ENCODE results near the gene FAM20C. TPM values are rescaled to one million over a fixed set of nuclear protein-coding genes. Genes with fewer than 3 reads are reported as not detected.
"Not testable (repeated sequence)": the region's sequence is repeated elsewhere in the genome, so short reads cannot be mapped to it uniquely, and the experiment has no call there.

FAM20C gene
- polyA plus RNA-seq, 3 donors, result 66.1 to 85.7 (median 66.3) TPM

DNA sequence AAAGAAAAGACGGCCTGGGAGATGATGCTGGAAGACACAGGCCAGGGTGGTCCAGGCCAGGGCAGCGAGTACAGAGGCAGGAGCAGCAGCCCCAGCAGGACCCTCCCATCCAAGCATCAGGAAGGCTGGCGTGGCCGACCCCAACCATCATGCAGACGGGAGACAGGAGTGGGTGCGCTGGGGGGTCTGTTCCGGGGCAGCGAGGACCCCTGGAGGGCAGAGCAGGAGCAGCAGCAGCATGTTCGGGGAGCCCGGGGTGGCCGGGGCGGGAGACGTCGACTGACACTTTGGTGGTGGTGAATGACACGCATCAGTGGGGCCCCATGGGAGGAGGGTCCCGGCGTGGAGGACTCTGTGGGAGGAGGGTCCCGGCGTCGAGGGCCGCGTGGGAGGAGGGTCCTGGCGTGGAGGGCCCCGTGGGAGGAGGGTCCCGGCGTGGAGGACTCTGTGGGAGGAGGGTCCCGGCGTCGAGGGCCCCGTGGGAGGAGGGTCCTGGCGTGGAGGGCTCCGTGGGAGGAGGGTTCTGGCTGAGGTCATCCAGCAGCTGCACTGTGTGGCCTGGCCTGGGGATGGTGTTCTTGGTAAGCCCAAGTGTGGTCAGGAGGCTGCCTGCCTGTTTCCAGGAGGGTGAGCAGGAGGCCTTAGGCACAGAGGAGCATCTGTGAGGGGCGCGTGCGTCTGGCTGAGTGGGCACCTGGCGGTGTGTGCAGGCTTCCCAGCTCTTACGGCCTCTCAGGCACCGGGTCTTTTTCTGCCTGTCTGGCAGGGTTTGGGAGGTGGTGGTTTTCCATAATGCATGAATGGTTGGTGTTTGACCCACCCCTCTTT is 38.9 kb downstream of the FAM20C start:
- no peak for DNase-seq (ENCODE audit: extremely low read depth in 1 of 11, low read depth in 9 of 11, low spot score in 4 of 11)

DNA sequence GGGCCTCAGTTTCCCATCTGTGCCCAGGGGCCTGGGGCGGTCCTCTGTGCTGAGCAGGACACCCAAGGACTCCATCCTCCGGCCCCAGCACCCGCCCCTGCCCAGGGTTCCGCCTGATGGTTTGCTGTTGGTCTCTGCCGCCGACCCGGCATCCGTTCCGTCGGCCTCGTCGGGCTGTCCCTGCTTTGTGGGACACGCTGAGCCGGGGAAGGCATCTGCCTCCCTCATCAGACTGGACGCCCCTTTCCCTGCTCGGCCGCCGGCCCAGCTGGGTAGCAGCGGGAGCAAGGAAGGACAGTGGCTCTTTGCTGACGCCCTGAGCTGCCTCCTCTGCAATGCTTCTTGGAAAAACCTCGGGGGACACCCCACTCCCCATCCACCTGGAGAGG is 39.5 kb downstream of the FAM20C start:
- DNase-seq (ENCODE audit: extremely low read depth in 1 of 11, low read depth in 9 of 11, low spot score in 4 of 11), result no peak

DNA sequence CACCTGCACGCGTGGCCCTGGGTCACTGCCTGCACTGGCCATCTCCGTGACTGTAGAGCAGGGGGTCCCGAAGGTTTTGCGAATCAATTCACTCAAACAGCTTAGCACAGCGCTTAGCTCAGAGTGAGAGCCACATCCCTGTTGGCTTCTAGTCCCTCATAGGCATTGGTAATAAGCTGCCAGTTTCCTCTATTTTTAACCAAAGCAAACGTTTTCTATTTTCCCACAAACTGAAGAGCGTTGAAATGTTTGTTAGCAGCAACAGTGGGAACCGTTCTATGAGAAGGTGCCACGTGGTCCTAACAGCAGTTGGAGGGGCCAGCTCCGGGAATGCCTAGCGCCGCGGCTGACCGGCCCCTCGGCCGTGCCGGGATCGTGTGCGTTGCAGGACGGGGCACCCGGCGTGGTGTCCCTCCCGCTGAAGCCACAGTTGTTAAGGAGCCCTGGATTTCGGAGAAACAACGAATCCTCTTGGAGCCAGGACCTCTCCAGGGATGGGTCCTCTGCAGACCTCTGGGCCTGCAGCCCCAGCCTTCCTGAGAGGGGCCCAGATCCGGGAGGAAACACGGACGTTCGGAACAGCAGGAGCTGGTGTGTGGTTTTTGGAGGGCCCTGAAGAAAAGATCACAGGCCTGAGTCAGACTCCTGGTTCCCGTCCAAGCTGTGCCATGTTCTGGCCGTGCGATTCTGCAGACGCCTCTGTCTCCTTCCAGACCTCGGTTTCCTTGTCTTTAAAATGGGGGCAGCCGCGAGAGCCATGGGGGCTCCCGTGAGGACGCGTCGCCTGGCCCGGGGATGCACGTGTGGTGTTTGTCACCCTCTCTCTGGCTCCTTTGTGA is 40.3 kb downstream of the FAM20C start:
- DNase-seq (ENCODE audit: extremely low read depth in 1 of 11, low read depth in 9 of 11, low spot score in 4 of 11), result no peak

GRCh38 chr7:233249-234035 is 41.1 kb downstream of the FAM20C start:
- DNase-seq (ENCODE audit: extremely low read depth in 1 of 11, low read depth in 9 of 11, low spot score in 4 of 11), result no peak

- no peak for DNase-seq (ENCODE audit: extremely low read depth in 1 of 11, low read depth in 9 of 11, low spot score in 4 of 11)
These were observed 41.8 kb downstream of the FAM20C start for GRCh38 chr7:234051-234707.

GRCh38 chr7:234708-235553 is 42.6 kb downstream of the FAM20C start:
- no peak for DNase-seq (ENCODE audit: extremely low read depth in 1 of 11, low read depth in 9 of 11, low spot score in 4 of 11)

DNA sequence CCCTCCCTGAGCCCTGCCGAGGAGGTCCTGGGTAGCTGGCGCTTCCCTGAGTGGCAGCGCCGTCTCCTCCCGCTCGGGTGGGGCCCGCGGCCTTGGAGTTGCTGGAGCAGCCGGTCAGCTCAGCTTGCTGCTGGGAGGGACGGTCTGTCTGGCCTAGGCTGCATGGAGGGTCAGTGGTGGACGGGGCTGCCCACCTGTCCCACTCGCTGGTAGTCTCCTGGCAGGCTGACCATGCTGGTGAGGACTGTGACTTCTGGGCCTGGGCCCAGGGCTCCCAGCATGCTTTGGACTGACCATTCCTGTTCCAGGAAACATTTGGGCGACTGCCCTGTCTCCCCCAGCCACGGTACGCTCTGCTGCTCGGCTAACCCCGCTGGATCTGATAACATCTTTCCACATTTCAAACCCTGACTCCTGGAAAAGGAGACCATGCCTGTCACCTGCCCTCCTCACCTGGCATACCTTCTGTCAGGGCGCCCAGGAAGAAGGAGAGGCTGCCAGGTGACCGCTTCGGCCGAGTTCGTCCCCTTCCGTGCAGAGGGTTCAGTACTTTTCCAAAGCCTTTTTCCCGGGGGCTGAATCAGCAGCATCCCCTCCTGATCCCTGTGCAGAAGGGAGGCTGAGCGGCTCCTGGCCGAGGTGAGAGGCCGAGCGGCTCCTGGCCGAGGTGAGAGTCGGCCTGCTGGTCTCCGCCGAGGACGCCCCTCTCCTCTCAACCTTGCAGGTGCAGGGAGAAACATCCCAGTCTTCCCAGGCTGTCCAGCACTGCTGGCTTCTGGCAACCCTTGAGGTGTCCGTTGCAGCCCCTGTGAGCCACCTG is 43.4 kb downstream of the FAM20C start:
- no peak for DNase-seq (ENCODE audit: extremely low read depth in 1 of 11, low read depth in 9 of 11, low spot score in 4 of 11)

DNA sequence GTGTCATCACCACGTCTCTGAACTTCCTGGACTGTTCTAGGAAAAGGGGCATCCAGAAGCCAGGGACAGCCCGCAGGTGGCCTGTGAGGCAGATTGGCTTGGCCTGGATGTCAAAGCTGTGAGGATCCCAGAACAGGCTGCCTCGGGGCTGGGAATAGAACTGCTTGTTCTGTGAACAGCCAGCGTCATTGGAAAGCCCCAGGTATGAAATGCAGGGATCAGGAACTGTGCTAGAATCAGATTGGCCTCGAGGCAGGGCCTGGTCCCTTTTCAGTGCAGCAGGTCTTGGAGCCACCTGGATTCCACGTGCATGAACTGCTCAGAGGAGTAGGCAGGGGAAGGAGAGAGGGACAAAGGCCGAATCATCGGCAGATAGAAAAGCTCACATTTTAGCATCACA is 44.6 kb downstream of the FAM20C start:
- no peak for DNase-seq (ENCODE audit: extremely low read depth in 1 of 11, low read depth in 9 of 11, low spot score in 4 of 11)

- no peak for DNase-seq (ENCODE audit: extremely low read depth in 1 of 11, low read depth in 9 of 11, low spot score in 4 of 11)
These were observed 45.0 kb downstream of the FAM20C start for GRCh38 chr7:237385-237784.

DNA sequence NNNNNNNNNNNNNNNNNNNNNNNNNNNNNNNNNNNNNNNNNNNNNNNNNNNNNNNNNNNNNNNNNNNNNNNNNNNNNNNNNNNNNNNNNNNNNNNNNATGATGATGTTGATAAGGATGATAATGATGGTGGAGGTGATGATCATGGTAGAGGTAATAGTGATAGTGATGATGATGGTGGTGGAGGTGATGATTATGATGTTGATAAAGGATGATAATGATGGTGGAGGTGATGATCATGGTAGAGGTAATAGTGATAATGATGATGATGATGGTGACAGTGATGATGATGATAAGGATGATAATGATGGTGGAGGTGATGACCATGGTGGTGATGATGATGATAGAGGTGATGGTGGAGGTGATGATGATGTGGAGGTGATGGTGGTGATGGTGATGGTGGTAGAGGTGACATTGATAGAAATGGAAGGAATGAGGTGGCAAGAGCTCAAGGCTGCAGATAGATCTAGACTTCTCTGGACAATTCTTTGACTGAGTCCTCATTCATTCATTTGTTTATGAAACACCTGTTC is 47.8 kb downstream of the FAM20C start:
- DNase-seq (ENCODE audit: extremely low read depth in 1 of 11, low read depth in 9 of 11, low spot score in 4 of 11), result no peak

DNA sequence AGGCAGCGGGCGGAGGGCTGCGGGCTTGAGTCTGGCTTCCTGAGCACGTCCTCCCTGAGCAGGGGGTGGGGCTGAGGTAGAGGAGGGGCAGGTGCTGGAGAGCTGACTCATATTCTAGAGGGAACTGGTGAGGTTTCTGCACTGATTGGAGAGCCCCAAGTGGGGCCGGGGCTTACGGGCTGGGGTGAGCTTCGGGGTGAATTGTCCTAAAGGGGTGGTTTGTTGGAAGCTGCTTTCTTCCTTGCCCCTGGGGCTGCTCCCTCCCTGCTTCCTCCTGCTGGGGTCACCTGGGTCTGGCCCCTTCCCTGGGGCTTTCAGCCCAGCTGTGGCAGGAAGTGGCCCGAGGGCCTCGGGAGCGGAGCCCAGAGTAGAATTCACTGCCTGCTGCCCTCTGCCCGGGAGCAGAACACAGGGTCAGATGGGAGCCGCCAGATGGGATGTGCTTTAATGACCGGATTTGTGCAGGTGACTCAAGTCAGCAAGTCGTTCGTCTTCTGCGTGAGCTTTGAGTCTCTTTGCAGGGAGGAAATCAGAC is 48.6 kb downstream of the FAM20C start:
- DNase-seq (ENCODE audit: extremely low read depth in 1 of 11, low read depth in 9 of 11, low spot score in 4 of 11), result no peak

DNA sequence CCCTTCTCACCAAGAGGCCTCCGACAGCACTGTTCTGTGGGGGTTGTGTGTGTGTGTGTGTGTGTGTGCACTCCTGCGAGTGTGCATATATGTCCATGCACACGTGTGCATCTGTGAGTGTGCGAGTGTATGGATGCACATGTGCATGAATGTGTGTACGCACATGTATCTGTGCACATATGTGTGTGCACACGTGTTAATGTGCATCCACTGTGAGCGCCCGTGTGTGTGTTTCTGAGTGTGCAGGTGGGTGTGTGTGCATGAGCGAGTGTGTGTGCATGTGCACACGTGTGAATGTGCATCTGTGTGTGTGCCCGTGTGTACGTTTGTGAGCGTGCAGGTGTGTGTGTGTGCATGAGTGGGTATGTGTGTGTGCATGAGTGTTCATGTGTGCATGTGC is 49.1 kb downstream of the FAM20C start:
- DNase-seq (ENCODE audit: extremely low read depth in 1 of 11, low read depth in 9 of 11, low spot score in 4 of 11), result no peak

DNA sequence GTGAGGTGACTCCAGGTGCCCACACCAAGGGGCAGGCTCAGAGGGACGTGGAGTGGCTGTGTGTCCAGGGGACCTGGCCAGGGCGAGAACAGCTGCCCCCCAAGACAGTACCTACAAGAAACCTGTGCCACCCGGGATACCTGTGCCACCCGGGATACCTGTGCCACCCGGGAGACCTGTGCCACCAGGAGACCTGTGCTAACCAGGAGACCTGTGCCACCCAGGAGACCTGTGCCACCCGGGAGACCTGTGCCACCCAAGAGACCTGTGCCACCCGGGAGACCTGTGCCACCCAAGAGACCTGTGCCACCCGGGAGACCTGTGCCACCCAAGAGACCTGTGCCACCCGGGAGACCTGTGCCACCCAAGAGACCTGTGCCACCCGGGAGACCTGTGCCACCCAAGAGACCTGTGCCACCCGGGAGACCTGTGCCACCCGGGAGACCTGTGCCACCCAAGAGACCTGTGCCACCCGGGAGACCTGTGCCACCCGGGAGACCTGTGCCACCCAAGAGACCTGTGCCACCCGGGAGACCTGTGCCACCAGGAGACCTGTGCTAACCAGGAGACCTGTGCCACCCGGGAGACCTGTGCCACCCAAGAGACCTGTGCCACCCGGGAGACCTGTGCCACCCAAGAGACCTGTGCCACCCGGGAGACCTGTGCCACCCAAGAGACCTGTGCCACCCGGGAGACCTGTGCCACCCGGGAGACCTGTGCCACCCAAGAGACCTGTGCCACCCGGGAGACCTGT is 50.6 kb downstream of the FAM20C start:
- DNase-seq (ENCODE audit: extremely low read depth in 1 of 11, low read depth in 9 of 11, low spot score in 4 of 11), result not testable (repeated sequence)

- DNase-seq (ENCODE audit: extremely low read depth in 1 of 11, low read depth in 9 of 11, low spot score in 4 of 11), result not testable (repeated sequence)
These were observed 51.2 kb downstream of the FAM20C start for GRCh38 chr7:243580-243978.

DNA sequence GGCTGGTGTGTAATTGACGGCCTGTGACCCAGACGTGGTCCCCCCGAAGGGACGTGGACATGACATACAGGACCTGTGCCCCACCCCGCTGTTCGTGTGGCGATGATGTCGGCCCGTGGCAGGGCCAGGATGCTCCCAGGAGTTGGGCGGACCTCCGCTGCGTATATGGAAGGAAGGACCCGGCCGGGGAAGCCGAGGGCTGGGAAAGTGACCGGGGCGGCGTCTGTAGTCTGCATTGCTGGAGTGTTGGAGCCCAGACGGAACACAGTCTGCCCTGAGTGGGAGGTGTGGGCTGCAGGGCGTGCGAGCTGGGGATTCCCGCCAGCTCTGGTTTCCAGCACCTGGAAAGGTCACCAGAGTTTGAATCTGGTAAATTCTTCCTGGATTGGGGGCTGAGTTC is 52.6 kb downstream of the FAM20C start:
- DNase-seq (ENCODE audit: extremely low read depth in 1 of 11, low read depth in 9 of 11, low spot score in 4 of 11), result no peak

GRCh38 chr7:245574-246295 is 53.4 kb downstream of the FAM20C start:
- DNase-seq (ENCODE audit: extremely low read depth in 1 of 11, low read depth in 9 of 11, low spot score in 4 of 11), result no peak
